Osteocyte (in vitro differentiated cells): ENCODE results near the gene WDR7. TPM values are rescaled to one million over a fixed set of nuclear protein-coding genes. Genes with fewer than 3 reads are reported as not detected.

ENCODE experiments used
- DNase-seq: peaks from one replicate; pipeline ENCODE4 v3.0.0; 2021; ENCODE audit warnings: mixed read lengths; ENCODE audit not compliant: unreplicated experiment; ENCODE audit errors: extremely low spot score
- H3K27ac Mint-ChIP-seq: one replicate; pipeline ENCODE4 v1.8.0; 2021; ENCODE audit warnings: mild to moderate bottlenecking, mixed read lengths; ENCODE audit not compliant: unreplicated experiment
- H3K27me3 Mint-ChIP-seq: one replicate; pipeline ENCODE4 v1.8.0; 2021; ENCODE audit warnings: mixed read lengths; ENCODE audit not compliant: unreplicated experiment
- H3K36me3 Mint-ChIP-seq: one replicate; pipeline ENCODE4 v1.8.0; 2021; ENCODE audit warnings: mixed read lengths; ENCODE audit not compliant: unreplicated experiment
- H3K4me1 Mint-ChIP-seq: one replicate; pipeline ENCODE4 v1.8.0; 2021; ENCODE audit warnings: mixed read lengths; ENCODE audit not compliant: unreplicated experiment
- H3K4me3 Mint-ChIP-seq: one replicate; pipeline ENCODE4 v1.8.0; 2021; ENCODE audit warnings: mild to moderate bottlenecking, moderate library complexity, mixed read lengths; ENCODE audit not compliant: unreplicated experiment
- H3K9me3 Mint-ChIP-seq: one replicate; pipeline ENCODE4 v1.8.0; 2021; ENCODE audit warnings: mixed read lengths; ENCODE audit not compliant: unreplicated experiment
- CTCF ChIP-seq: fragments of 200-600 bp; sonication (generic); IDR thresholded peaks from 2 replicates; pipeline ENCODE4 v1.5.0; 2021; ENCODE audit warnings: antibody characterized with exemption, mild to moderate bottlenecking, moderate library complexity
- total RNA-seq: library from RNA; stranded (reverse); gene quantifications from 2 replicates; pipeline ENCODE4 v1.2.1, GENCODE V29; 2021

WDR7 gene
- total RNA-seq, 1 donor from 2014 or later: 25.9 TPM

DNA sequence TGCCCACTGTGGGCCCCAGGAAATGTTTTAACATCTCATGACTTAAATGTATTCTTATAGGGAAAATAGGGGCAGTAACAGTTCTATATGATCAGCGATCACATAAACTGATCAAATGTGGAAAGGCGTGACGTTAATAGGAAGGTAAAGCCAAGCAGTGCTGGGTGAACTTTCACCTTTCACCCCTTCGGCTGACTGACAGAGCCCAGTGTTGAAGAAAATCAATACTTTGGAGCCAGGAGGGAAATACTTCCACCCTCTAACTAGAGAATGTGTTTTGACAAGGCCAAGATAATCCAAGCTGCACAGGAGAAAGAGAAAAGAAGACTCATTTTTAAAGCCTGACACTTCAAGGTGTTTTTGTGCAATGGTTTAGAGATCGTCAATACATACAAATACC lies 379.3 kb downstream of the WDR7 start:
- no peak overlapping the region for H3K27ac Mint-ChIP-seq
- H3K4me1 Mint-ChIP-seq: peaks cover 5% of the 10 kb centered on the region
- DNase-seq: no peak
- peaks cover 28% of the 10 kb centered on the region for H3K36me3 Mint-ChIP-seq
- H3K9me3 Mint-ChIP-seq: no peaks in the 10 kb centered on the region
- H3K27me3 Mint-ChIP-seq: no peaks in the 10 kb centered on the region
- TF ChIP-seq CTCF: no peak
- H3K4me3 Mint-ChIP-seq: no peak overlapping the region

DNA sequence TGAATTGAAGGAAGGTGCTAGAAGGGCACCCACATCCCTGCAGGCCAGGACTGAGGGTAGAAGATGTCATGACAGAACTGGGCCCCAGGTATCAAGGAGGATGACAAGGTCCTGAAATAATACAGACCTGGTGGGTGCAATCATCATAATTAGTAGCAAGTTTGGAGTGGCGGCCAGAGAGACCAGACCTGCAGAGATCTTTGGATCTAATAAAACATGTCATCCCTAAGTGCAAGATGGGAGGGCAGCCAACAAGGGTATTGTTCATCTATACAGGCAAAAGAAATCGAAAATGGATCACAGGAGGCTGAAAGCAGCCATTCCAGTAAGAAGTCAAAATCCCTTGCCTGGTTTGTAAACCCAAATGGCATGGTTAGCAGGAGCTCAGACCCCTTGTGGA lies 384.4 kb downstream of the WDR7 start:
- no peak overlapping the region for H3K4me3 Mint-ChIP-seq

DNA sequence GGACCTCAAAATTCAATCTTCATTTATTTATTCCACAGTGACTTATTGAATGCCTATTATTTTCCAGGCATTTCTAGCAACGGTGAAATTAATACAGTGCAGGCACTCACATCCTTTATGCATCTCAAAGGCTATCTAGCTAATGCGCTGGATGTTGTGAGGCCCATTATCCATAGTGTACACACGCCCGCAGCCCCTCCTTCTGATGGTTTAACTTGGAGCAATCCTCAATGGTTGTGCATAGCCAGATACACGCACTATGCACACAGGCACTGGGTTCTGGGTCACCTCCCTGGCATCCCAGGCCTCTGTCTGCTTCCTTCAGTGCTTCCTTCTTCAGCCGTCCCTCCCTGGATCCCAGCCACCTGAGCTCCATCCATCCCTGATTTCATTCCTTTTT lies 387.2 kb downstream of the WDR7 start:
- H3K36me3 Mint-ChIP-seq: no peaks in the 10 kb centered on the region
- H3K27me3 Mint-ChIP-seq: no peaks in the 10 kb centered on the region
- H3K9me3 Mint-ChIP-seq: no peaks in the 10 kb centered on the region
- no peak for DNase-seq
- no peak overlapping the region for H3K27ac Mint-ChIP-seq
- no peaks in the 10 kb centered on the region for H3K4me1 Mint-ChIP-seq
- TF ChIP-seq CTCF: no peak
- H3K4me3 Mint-ChIP-seq: no peak overlapping the region

More for the DNA sequence above, 384.4 kb downstream of the WDR7 start:
- DNase-seq: no peak
- TF ChIP-seq CTCF: no peak
- no peaks in the 10 kb centered on the region for H3K9me3 Mint-ChIP-seq
- H3K27me3 Mint-ChIP-seq: no peaks in the 10 kb centered on the region
- no peaks in the 10 kb centered on the region for H3K4me1 Mint-ChIP-seq
- H3K27ac Mint-ChIP-seq: no peak overlapping the region
- H3K36me3 Mint-ChIP-seq: peaks cover 5% of the 10 kb centered on the region

- Mint-ChIP-seq H3K9me3 (no peaks in the 10 kb centered on the region), H3K36me3 (no peaks in the 10 kb centered on the region), H3K27me3 (no peaks in the 10 kb centered on the region)
These were observed 389.0 kb downstream of the WDR7 start for GRCh38 chr18:57040175-57040574.

DNA sequence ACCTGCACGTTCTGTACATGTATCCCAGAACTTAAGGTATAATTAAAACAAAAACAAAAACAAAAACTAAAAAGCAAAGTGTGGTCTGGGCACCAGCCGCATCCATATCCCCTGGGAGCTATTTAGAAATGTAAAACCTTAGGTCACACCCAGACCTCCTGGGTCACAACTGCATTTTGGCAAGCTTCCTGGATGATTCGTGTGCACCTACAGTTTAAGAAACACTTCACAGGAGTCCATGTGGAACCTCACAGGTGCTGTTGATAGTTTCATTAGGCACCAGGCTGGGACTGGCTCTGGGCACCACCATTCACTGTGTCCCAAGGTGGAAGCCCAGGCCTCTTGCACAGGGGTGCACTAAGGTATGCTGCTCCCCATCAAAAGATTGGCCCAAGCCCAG lies 392.1 kb downstream of the WDR7 start:
- no peaks in the 10 kb centered on the region for H3K36me3 Mint-ChIP-seq
- H3K4me3 Mint-ChIP-seq: no peak overlapping the region
- H3K9me3 Mint-ChIP-seq: peaks cover 8% of the 10 kb centered on the region
- H3K4me1 Mint-ChIP-seq: no peaks in the 10 kb centered on the region
- no peak for DNase-seq
- H3K27me3 Mint-ChIP-seq: no peaks in the 10 kb centered on the region
- no peak for TF ChIP-seq CTCF
- H3K27ac Mint-ChIP-seq: no peak overlapping the region

More at GRCh38 chr18:57040175-57040574, 389.0 kb downstream of the WDR7 start:
- no peak for TF ChIP-seq CTCF
- Mint-ChIP-seq H3K4me1 (no peaks in the 10 kb centered on the region), H3K4me3 (no peak overlapping the region), H3K27ac (no peak overlapping the region)
- no peak for DNase-seq
